SIG-M5 treated with dmso at 0.1 percent for 504 hours (cell line): ENCODE results near the gene METTL17.
"Not testable (repeated sequence)": the region's sequence is repeated elsewhere in the genome, so short reads cannot be mapped to it uniquely, and the experiment has no call there.

ENCODE experiments used
- DNase-seq: peaks from one replicate; lab custom pipeline; 2025; ENCODE audit not compliant: unreplicated experiment; lab: John Stamatoyannopoulos, UW

The METTL17 gene

DNA sequence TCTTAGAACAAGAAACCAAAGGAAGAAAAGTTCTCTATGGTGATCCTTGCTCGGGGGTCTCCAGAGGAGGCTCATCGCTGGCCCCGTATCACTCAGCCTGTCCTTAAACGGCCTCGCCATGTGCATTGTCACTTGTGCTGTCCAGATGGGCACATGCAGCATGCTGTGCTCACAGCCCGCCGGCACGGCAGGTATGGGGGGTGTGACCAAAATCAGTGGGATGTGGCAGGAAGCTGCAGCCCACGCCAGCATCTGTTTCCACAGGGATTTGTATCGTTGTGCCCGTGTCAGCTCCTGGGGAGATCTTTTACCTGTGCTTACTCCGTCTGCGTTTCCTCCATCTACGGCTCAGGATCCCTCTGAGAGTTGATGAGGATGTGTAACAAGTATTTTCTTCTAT lies 6.7 kb downstream of the METTL17 start:
- no peak for DNase-seq

DNA sequence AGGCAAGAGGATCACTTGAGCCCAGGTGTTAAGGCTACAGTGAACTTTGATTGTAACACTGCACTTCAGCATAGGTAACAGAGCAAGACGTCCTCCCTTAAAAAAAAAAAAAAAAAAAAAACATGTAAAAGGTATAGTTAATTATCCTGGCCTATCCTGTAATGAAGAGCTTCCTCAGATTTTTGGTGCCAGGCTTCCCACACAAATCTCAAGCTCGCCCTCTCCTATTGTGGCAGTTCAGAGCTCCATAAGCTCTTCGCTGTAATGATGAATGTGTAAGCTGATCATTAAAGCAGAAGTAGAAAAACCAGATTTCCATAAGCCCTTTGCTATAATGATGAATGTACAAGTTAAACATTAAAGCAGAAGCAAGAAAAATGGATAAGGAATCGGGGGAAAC lies 7.3 kb downstream of the METTL17 start:
- no peak for DNase-seq

DNA sequence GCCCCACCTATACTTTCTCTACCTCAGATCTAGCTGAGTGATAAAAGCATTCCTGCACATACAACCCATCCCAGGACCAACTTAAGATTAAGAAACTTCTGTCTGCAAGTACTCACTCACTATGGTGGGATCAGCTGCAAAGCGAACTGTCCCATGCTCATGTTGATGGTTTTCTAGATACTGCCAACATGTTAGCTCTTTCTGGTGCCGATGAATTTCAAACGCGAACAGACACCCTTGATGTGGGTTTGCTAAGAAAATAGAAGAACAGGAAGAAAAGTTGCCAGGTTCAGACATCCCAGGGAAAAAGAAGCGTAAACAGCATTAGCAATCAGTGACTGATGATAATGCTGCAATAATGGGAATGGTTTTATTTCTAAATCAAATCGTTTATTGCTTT lies 7.8 kb downstream of the METTL17 start:
- no peak for DNase-seq

DNA sequence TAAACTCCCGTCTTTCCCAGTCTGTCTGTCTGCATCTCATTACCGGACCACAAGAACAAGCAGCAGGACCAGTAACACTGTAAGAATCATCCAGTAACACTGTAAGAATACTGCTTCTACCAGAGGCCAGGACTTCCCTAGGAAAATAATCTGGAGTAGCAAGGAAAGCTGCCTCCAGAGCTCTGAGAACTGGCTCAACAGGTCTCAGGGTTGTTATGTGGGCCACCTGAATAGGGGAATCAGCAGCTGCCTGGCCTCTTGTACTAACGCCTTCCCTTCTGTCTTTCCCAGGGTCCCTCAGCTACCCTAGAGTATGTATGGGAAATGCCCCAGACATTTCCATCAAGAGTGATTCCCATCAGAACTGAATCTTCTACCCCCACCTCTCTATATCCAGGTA lies 8.4 kb downstream of the METTL17 start:
- DNase-seq: peak; percentile 28

DNA sequence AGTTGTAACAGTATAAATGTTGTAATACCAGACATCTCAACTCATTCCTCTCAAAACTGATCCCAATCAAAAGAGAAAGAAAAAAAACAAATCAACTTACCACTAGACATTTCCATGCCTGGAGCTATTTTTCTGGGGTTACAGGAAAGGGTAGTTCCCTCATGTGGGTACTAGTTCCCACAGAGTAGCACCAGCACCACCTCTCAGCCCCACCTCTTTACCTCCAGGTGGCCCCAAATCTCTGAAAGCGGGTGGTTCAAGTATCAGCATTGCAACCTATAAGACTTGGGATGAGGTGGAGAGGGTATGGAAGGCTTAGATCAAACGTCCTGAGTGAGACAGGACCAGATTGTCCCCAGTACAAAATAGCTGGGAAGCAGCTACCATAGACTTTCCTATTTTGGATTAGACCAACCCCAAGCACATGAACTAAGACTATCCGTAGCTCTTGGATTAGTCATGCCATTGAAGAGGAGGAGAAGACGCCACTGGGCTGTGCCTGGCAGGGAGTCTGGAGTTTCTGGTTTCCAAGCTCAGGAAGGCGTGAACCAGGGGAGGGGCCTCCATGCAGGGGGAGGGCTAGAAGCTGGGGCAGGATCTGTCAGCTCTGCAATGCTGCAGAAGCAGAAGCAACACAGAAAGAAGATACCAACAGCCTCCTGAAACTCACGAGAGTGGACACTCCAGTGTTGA lies 9.0 kb downstream of the METTL17 start, which contains the start of gene SLC39A2:
Gene SLC39A2, plus strand, starts transcription at position 620 of the 693 bp plus-strand sequence. CDS start 154 bp downstream, outside the sequence.
- no peak for DNase-seq

DNA sequence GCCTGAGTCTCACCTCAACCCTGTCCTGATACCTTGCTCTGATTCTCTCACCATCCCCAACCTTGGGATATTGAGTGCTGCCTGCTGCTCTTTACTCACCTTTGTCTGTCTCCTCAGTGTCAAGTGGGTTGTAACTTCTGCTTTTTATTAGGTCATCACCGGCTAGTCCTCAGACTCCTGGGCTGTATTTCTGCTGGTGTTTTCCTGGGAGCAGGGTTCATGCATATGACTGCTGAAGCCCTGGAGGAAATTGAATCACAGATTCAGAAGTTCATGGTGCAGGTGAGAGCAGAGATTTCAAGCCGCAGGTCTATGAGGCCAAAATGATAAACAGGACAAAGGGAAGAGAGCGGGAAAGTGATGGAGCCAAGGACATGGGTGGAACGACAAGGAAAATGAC lies 9.8 kb downstream of the METTL17 start:
- no peak for DNase-seq

DNA sequence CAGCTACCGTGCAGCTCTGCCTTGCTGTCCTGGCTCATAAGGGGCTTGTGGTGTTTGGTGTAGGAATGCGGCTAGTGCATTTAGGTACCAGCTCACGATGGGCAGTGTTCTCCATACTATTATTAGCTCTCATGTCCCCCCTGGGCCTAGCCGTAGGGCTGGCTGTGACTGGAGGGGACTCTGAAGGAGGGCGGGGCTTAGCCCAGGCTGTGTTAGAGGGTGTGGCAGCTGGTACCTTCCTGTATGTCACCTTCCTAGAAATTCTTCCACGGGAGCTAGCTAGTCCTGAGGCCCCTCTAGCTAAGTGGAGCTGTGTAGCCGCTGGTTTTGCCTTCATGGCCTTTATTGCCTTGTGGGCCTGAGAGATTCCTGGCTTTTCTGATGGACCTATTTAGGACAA lies 11.4 kb downstream of the METTL17 start:
- DNase-seq: no peak

DNA sequence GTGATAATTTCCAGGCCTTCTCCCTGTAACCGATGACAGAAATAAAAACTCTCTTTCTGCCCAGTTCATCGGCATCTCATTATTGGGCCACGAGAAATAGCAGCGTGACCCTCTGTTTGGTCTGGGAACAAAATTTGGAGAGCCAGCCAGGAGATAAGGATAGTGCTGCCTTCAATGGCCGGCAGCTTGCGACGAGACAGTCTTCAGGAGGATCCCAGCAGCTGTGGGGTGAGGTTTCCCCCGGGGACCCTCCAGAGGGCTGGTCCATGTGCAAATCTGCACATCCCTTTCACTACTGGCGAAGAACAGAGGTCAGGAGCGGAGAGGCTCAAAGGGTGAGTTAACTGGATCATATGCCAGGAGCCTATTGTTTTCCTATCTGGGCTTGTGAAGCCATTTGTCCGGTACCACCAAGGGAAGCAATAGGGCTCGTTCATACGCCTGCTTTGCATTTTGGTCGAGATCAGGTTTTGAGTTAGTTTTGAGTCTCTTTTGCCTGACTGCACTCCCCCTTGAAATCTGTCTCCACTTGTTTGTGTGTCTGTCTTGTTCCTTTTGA lies 14.1 kb downstream of the METTL17 start:
- DNase-seq: no peak

DNA sequence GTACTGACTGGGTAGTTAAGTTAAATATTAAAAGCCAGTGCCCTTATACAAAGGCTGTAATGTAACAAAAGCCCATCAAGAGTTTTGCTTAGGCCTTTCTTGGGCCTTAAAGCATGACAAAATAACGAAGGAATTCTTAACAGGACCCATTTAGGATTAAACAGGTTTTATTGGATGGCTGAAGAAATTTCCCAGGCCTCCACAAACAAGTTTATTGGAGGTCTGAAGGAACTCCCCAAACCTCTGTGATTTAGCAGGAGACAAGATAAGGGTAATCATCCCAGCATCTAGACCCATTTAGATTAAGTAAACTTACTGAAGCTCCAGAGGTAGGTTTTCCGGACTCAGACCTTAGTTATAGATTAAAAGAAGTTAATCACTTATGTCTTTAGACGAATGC lies 19.9 kb downstream of the METTL17 start:
- not testable (repeated sequence) for DNase-seq

DNA sequence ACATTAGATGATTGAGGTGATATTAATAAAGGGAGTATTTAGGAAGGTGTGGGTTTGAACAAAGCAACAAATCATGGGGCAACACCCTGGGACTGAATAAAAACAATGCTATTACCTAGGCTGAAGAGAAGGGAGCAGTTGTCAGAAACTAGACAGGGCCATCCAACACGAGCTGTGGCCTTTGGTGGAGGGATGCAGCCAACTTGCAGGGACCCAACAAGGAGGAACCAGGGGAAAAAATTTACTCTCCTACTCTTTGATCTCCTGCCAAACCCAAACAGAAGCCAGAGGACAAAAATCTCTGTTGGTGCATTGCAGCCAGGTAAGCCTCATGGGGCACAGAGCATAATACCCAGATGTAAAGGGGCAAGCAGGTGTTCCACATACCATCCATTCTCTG lies 21.4 kb downstream of the METTL17 start:
- DNase-seq: no peak

DNA sequence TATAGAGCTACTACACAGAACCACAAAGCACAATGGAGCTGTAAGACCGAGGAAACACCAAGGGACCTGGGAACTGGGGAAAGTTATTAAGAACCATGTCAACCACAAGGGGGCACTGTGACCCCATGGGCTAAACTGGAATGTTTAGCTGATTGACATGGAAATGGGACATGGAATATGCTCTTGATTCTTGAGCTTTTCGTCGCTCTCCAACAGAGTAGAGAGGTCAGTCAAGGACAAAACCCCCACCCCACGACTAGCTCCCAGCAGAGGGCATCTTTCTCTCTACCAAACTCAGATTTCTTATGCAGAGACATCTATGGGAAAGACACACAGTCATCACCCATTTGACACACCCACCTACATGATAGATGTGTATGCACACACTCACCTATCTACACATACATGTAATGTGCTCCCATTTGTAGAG lies 25.0 kb downstream of the METTL17 start:
- DNase-seq: peak; percentile 73

DNA sequence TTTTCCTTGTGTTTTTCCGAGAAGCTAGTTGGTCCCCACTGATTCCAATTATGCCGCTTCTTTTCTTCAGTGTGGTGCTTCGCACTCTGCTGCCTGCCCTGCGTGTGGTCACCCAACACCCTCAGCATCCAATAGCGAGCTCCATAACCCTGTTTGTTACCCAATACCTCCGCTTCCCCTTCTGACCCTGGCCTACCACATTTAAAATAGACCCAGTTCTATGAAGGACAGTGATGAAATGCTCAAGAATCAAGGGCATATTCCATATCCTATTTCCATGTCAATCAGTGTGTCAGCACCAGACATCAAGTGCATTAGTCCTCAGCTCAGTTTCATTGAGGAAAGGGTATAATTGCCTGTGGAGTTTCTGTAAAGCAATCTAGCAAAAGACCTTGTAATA lies 25.5 kb downstream of the METTL17 start:
- peak; percentile 70 for DNase-seq

DNA sequence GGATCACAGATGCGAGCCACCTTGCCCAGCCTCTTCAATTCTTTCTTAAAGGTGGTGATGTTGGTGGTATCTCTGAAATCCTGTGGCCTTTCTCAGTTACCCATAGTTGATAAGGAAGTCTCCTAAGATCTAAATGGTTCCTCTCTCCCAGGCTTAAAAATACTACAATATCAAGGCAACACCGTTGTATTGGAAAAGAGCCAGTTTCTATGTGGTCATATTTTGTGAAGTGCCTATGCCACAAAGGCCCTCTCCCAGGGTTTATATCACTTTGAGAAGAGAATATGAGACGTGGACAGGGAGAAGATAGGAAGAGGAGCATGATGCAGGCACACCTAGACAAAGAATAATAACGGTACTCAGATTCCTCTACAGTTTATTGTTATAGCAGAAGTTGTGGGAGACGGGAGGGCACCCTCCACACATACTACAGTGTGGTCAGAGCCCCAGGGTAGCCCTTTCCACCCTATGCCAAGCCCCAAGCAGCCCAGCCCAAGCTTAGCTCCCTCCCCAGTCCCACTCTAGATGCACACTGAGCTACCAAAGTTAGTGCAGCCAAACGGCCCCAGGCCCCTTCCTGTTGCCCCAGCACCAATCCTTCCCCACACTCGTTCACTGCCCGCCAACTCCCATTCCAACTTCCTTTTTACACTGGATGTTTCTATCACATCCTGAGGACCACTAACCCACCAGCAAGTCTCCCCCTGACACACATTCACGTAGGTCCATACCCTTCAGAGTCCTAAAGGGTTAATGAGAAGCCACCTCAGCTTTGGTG lies 26.8 kb downstream of the METTL17 start:
- no peak for DNase-seq

DNA sequence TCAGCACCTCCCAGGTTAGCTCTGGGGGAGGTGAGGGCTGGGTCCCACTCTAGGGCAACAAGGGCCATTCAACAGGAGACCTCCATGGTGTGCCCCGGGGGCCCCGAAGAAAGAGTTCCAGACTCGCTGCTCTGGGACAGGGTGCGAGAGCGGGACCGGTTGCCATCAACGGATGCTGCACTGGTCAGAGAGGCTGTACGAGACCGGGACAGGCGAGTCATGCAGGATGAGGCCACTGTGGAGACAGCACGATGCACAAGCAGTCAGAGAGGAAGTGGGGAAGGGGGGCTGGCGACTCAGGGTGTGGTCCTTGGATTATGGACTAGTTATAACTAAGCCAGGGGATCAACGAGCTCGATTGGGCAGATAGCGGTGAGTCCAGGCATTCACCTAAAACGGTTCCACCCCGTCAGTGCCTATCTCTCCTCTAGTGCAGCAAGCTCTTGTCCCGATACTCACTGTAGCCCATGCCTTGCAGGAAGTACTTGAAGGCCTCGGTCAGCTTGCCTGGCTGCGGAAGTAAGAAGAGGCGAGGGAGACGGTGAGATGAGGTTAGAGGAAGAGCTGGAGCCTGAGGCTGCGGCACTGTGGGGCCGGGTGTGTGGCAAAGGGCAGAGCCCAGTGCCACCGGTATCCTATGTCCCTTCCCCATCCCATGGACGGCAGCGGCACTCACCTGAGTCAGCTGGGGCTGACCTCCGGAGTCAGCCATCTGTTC lies 27.9 kb downstream of the METTL17 start:
- no peak for DNase-seq

DNA sequence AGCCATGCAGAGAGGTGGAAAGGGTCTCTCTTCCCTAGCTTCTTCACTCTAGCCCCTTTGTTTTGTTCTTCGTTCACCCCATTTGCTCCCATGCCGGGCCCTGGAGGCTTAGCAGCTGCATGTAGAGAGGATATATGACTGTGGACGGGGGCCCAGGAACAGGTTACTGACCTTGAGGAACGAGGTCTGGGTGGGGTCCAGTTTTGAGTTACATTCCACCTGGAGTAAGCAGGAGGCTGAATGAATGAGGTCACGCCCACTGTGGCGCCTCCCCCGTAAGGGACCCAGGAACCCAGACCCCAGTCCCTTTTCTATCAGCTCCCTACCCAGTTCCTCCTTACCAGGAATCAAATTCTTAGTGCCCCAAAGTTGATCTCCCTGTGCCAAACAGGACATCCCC lies 28.5 kb downstream of the METTL17 start:
- DNase-seq: no peak

DNA sequence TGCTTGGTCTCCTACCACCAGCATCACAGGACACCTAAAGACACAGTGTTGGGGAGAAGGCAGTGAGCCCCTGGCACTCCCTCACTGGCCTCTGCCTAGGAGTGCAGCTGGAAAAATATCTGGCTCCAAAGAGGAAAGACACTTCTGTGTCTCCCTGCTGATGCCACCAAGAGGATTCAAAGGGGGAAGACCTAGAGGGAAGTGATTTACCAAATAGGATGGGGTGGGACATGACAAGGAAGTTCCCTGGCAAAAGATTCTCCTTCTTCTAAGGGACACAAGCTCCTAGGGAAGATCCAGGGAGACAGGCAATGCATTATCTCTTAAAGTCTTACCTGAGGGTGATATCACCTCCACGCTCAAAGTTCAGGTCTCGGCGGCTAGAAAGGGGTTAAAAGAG lies 29.0 kb downstream of the METTL17 start:
- DNase-seq: no peak

DNA sequence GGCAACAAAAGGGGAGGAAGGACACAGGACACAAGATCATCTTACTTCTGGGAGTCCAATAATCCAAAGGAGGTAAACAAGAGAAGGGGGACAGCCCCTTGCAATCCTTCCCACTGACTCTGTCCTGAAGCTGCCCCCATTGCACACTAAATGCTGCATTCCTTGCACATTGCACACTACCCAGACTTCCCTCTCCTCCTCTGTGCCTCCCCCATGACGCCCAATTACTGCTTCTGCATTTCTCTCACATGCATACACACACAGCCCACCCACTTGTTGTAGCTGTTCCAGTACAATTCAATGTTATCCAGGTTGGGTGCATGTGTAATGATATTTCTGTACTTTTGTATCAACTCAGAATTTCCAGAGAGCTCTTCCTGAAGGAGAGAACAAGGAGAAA lies 29.6 kb downstream of the METTL17 start:
- DNase-seq: no peak

DNA sequence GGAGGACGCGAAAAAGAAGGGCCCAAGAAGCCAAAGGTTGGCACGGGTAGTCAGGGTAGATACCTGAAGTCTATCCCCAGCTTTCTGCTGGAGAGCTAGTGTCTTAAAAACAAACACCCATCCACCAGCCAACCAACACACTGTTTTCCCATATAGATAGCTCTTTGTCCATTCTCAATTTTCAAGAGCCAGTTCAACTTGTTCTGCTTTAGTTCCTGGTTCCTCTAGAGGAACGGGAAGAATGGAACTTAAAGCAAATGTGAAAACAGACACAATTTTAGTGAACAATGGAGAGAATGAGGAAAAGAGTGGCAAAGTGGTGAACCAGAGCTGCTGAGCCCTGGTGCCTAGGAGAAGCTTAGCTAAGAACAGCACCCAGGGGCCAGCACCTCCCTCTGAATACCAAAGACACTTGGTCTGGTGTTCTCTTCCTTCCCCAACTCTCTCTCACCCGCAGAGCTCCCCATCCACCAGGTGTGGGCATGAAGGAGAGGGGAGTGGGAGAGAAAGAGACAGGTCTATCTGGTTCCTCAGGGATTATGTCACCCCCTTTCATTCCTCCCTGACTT lies 31.3 kb downstream of the METTL17 start:
- no peak for DNase-seq

DNA sequence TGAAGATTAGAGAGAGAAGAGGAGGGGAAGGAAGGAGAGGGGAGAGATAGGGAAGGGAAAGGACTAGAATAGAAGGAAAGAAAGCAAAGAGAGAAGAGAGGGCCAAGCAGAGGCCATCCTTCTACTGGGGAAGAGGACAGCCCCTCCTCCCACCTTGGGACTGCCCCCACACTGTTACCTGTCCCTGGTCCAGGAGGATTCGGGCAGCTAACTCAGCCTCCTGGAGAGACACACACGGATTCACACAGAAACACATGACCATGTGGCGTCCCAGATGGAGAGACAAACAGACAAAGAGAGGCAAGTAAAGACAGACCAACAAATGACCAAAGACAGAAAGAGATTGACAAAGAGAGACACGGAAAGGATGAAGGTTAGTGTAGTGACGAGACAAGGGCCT lies 32.9 kb downstream of the METTL17 start:
- no peak for DNase-seq

DNA sequence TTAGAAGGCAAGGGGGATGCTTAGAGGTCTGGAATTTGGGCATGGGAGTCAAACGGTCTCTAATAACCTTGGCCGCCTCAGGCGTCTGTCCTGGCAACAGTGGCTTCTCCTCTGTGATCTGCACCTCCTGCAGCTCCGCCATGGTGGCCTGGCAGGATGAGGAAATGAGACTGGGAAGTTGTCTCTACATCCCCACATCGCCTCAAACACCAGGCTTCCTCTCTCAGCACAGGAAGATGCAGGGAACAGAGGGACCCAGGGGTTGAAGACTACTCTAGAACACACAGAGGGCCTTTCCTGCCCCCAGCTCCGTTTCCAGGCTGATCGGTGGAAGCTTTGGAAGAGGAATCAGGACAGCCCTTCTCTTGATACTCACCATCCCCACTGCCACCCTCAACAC lies 33.4 kb downstream of the METTL17 start:
- DNase-seq: no peak
